ENCODE measurements around the gene GNAQ.

GNAQ gene

DNA sequence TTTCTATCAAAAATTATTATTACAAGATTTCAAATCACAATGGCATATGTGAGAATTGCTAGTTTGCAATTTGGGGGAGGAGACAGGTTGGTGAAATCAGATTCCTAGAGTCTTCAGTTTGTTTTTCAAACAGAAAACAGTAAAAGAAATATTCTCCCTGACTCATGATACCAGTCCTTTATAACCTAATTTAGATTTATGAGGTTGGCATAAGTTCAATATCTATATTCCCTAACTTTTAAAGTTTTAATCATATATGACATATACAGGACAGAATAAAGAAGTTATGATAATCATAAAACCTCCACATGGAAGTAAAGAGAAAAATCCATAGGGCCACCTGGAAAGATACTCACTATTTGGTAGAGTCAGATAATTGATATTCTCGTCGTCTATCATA lies 216.4 kb downstream of the GNAQ start:
- DNase-seq (ENCODE audit: low read depth) = no peak

DNA sequence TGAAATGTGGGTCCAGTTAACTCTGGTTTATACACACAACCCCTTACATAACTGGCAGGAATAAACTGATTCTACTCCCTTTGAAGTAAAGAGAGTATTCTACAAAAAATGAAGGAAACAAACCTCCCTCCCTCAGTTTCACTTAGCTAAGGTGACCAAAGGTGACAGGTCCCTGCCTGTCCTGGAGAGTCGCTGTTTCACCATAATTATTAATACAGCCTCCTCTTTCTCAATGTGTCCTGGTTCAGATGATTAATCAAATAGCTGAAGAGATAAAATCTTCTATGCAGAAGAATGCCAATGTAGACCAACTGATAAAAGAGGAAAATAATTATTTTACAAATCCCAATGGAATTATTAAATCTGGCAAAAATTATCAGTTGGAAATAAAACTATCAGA lies 219.8 kb downstream of the GNAQ start:
- DNase-seq (ENCODE audit: low read depth) = no peak

DNA sequence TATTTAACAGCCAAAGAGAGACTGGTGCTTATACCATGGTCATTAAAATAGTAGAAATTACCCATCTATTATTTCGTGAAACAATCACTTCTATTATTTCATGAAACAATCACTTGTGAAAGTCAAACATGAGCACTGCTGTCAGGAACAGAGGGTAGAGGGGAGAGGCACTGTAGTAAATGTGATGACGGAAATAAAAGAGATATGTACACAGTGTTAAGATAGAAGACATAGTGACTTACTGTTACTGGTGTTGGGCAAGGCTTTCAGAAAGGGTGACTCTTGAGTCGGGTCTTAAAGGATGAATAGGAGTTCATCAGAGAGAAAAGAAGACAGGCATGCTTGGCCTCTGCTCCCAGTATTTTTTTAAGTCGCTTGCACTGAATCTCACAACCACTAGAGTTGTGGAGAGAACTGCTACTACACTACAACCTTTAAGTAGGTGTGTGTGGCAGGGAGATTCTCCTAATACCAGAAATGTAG lies 220.9 kb downstream of the GNAQ start:
- DNase-seq (ENCODE audit: low read depth) = no peak

DNA sequence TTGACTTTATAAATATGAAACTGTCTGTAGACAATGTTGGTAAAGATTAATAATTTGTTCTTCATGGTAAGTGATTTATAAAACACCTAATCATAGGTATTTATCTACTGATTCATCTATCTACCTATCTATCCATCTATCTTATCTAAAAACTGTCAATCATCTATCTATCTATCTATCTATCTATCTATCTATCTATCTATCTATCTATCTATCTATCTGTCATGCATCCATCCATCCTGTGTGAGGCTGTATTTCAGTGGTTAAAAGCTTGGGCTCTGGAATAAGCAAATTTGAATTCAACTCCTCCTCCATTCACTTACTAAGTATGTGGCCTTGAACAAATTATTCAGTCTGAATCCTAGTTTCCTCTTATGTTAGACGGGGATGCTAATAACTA lies 221.6 kb downstream of the GNAQ start:
- no peak for DNase-seq (ENCODE audit: low read depth)

DNA sequence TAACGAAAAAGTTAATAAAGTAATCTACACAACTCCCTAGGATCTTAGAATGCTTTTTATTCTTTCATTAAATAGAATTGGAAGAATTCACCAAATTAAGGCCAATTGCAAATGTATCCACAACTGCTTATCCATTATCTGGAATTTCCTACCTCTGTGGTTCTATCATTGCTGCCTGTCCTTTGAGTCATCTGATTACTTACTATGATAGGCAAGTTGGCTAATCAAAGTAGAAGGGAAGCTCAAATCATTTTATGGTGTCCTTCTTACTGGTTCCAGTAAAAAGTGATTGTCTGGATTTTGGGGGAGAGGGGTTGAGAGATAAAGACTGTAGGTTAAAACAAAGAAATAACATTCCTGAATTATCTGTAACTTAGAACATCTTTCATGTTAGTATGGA lies 222.1 kb downstream of the GNAQ start:
- no peak for DNase-seq (ENCODE audit: low read depth)

- no peak for DNase-seq (ENCODE audit: low read depth)
Measured at GRCh38 chr9:77808751-77809081, 222.9 kb downstream of the GNAQ start.

DNA sequence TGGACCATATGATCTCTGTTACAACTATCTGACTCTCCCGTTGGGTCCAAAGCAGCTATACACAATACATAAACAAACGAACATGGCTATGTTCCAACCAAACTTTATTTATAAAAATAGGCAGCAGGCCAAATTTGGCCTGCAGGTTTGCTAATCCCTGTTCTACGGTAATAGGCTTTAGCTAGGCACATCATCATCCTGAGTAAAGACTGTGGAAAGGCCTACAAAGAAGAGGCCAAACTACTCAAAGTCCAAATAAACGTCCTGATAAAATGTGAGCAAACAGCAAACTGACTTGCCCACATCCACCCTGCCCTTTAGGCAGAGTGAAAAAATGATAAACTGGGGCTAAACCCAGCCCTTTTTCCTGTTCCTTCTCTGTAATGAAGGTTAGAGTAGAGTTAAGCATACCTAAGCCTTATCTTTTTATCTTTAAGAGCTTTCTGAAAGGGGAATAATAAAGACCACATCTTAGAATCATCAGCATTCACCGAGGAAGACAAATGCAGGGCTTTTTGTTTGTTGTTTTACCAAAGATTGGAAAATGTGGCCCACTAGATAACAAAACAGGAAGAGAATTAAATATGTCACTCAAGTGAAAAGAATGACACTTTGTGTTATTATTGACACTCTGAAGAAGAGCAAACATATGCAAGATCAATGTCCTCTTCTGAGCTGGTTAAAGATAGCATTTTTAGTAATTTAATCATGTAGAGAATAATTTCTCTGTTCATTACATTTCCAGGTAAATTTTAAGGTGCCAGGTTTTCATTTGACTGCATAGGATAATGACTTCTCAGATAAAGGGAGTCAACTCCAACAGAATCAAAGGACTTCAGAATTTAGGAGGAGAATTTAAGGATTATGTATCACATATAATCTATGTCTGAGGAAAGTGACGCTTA lies 223.5 kb downstream of the GNAQ start:
- no peak for DNase-seq (ENCODE audit: low read depth)

GRCh38 chr9:77807281-77807683 lies 224.3 kb downstream of the GNAQ start:
- peak; percentile 66 for DNase-seq (ENCODE audit: low read depth)

- DNase-seq (ENCODE audit: low read depth) = no peak
Measured at GRCh38 chr9:77806741-77807140, 224.9 kb downstream of the GNAQ start.

DNA sequence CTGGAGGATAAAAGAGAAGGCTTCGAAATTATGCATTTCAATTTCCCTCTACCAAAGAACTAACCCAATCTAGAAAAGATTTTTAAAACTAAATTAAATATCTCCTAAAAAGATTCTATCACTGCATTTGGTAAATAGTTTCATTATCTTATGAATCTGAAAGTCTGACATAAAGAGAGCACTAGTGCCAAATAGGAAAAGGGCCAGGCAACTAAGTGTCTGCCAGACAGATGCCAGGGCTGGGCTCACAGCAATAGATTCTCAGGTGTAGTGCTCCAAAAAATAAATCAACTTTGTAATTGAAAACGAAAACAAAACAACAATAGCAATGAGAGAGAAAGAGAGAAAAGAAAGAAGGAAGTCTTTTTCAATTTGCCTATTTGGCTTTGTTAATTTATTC lies 225.8 kb downstream of the GNAQ start:
- DNase-seq (ENCODE audit: low read depth) = no peak

GRCh38 chr9:77803423-77803822 lies 228.2 kb downstream of the GNAQ start:
- no peak for DNase-seq (ENCODE audit: low read depth)

DNA sequence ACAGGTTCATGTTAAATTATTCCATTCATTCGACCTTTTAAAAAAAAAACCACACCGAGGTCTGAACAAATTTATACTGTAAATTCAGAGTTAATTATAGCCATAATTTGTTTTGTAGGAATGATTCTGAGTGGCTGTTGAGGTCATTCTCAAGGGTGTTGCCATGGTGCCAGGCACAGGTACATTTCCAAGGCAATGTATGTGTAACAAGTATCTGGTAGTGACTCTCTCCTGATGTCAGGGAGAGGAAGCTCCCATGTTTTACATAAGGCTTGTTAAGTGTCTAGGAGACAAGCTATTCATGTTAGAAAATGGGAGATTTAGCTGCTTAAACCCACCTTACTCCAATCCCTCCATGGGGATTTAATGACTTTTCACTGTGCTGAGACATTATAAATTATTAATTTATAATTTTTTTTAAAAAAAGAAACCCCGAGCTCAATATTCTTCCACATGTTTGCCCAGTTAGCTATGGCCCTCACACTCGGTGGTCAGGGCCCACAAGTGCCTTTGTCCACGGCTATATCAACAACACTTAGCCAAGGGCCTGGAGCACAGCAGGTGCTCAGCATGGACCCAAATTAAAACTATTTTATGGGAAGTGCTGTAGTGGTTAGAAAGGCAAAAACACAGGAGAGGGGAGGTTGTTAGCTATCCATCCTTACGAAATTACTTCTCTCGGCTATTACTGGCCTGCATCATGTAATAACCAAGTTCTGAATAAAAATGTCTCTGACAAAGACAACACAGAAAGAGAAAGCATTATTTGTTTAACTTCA lies 228.9 kb downstream of the GNAQ start:
- no peak for DNase-seq (ENCODE audit: low read depth)

DNA sequence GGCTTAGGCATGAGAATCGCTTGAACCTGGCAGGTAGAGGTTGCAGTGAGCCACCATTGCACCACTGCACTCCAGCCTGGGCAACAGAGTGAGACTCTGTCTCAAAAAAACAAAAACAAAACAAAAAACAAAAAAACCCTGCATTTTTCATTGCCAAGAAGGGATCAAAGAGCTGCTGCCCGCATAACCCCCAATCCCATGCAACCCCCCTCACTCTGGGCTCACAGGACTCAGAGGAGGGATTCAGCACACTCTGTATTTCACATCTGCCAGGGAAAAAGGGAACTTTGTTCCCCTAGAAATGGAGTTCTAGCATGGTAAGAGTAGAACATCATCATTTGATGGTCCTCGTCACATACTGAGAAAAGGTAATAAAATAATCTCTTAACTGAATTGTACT lies 229.5 kb downstream of the GNAQ start:
- no peak for DNase-seq (ENCODE audit: low read depth)

DNA sequence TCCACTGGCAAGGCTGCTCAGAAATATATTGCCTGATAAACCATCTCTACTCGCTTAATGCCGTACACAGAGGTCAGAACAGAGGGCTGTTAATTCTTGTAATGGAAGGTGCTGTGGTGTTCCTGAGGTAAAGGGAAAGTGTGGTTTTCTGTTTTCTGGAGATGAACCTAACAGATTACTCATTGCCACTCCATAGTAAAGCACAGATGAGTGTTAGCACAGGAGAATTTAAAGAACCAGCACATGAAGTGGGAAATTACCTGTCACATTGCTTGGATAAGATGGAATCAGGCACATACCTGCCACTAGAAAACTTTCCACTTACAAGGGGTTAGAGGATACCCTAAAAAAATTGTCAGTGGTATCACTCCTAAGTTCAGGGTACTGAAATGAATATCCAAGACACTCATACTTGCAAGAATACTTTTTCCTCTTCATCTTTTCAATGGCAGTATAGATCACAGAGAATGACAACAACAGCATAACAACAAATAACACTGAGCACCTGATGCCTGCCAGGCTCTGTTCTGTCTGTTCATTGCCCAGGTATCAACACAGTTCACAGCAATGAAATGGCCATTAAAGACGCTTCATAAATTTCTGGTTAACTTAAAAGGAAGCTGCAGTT lies 230.6 kb downstream of the GNAQ start:
- DNase-seq (ENCODE audit: low read depth) = no peak

GRCh38 chr9:77798140-77798539 lies 233.5 kb downstream of the GNAQ start:
- DNase-seq (ENCODE audit: low read depth) = no peak

- DNase-seq (ENCODE audit: low read depth) = no peak
Measured at GRCh38 chr9:77794985-77795384, 236.6 kb downstream of the GNAQ start.

- DNase-seq (ENCODE audit: low read depth) = peak; percentile 60
Measured at GRCh38 chr9:77793849-77794248, 237.8 kb downstream of the GNAQ start.

DNA sequence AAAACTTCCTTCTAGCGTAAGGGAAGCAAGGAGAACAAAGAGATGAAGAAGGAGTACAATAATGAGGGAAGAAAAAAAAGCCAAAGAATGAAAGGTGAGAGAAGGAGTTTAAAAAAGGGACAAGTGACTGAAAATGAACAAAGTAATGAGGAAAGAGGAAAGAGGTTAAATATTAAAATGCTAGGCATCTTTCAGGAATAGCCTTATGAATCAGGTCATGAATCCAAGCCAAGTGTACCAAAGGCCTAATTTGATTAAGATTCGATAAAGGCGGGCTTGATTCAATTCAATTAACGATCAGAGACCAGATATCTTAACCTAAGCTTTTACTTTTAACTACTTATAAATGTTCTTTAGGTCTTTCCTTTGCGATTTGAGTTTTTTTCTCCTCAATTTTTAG lies 241.7 kb downstream of the GNAQ start:
- no peak for DNase-seq (ENCODE audit: low read depth)

DNA sequence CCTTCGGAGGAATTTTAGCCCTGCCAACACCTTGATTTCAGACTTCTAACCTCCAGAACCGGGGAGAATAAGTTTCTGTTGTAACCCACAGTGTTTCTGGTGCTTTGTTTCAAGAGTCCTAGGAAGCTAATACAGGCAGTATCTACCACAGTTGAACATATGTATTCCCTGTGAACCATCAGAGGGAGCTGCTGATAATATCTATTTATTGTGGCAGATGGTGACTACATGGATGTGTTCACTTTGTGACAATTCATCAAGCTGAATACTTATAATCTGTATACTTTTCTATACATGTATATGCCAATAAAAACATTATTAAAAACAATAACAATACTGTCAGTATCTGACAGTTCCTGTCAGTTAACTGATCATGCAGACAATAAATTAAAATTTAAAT lies 246.3 kb downstream of the GNAQ start:
- no peak for DNase-seq (ENCODE audit: low read depth)

GRCh38 chr9:77783518-77783917 lies 248.1 kb downstream of the GNAQ start:
- DNase-seq (ENCODE audit: low read depth) = no peak

- no peak for DNase-seq (ENCODE audit: low read depth)
Measured at GRCh38 chr9:77779010-77779409, 252.6 kb downstream of the GNAQ start.

- DNase-seq (ENCODE audit: low read depth) = no peak
Measured at GRCh38 chr9:77773381-77773780, 258.2 kb downstream of the GNAQ start.

- DNase-seq (ENCODE audit: low read depth) = no peak
Measured at GRCh38 chr9:77772646-77773045, 259.0 kb downstream of the GNAQ start.

Measured in GM04504 (cell line).